Muscle of leg (tissue), 11 donors: Measurements from ENCODE around the gene CLEC7A. TPM values are rescaled to one million over a fixed set of nuclear protein-coding genes. Genes with fewer than 3 reads are reported as not detected.

Experiments
- DNase-seq: peaks from one replicate; pipeline ENCODE4 v3.0.0; 2013
- H3K27ac ChIP-seq: one replicate; pipeline ENCODE4 v1.5.1; 2013; ENCODE audit warnings: mild to moderate bottlenecking, low read length, control low read depth
- H3K27me3 ChIP-seq: one replicate; pipeline ENCODE4 v1.6.1; 2013; ENCODE audit warnings: low read length; ENCODE audit not compliant: control insufficient read depth, insufficient read depth
- H3K36me3 ChIP-seq: one replicate; pipeline ENCODE4 v1.6.1; 2013; ENCODE audit warnings: low read length; ENCODE audit not compliant: control insufficient read depth, insufficient read depth
- H3K4me1 ChIP-seq: one replicate; pipeline ENCODE4 v1.6.1; 2013; ENCODE audit warnings: low read length; ENCODE audit not compliant: control insufficient read depth, insufficient read depth
- H3K4me3 ChIP-seq: one replicate; pipeline ENCODE4 v1.5.1; 2013; ENCODE audit warnings: low read length, control low read depth
- H3K9me3 ChIP-seq: replicated peaks from 2 replicates; pipeline ENCODE4 v1.6.1; 2013; ENCODE audit warnings: low read depth, low read length; ENCODE audit not compliant: control insufficient read depth
- WGBS: methylation state at CpG from one replicate; pipeline ENCODE4 v1.1.5; 2013; ENCODE audit warnings: missing lambda C conversion rate; ENCODE audit not compliant: insufficient coverage; 5-methylcytosine and 5-hydroxymethylcytosine counted together
- polyA plus RNA-seq, 8 donors: library from polyadenylated mRNA; unstranded; fragments of 120-200 nt; gene quantifications; one replicate each; pipeline versions ENCODE4 v1.2.1 to v1.2.3, GENCODE V29; 2013; ENCODE audit warnings: inconsistent platforms in 1 of 8, low replicate concordance in 1 of 8; ENCODE audit not compliant: insufficient read length in 8 of 8, insufficient read depth in 1 of 8
- total RNA-seq: library from RNA; stranded (reverse); fragments of 120-200 nt; gene quantifications from one replicate; pipeline ENCODE4 v1.2.4, GENCODE V29; 2013

The CLEC7A gene
- total and polyA plus RNA-seq, 9 donors, result 0.71 to 2.2 (median 1.2) TPM

GRCh38 chr12:10098791-10099190, 31.2 kb downstream of the CLEC7A start, which contains the start of gene CLEC1A:
Gene CLEC1A, minus strand, starts transcription at chr12:10098985. Its CDS starts 63 bp downstream, at chr12:10098922.
- H3K27me3 ChIP-seq, result no peaks in the 10 kb centered on the region
- DNase-seq, result peak; percentile 74
- H3K4me3 ChIP-seq, result peak within 1 kb of the TSS; percentile 2
- H3K4me1 ChIP-seq, result peaks cover 12% of the 10 kb centered on the region
- peak within 1 kb of the TSS; percentile 80 for H3K27ac ChIP-seq
- no peaks in the 10 kb centered on the region for H3K36me3 ChIP-seq
- H3K9me3 ChIP-seq, result no peaks in the 10 kb centered on the region
- 32% methylated on average over 9 of the region's 10 CpGs for WGBS

- Histone ChIP-seq H3K4me1 (peaks cover 12% of the 10 kb centered on the region), H3K36me3 (no peaks in the 10 kb centered on the region), H3K27ac (peak overlapping the region; percentile 80), H3K9me3 (no peaks in the 10 kb centered on the region), H3K27me3 (no peaks in the 10 kb centered on the region), H3K4me3 (no peak overlapping the region)
- no CpG with 5 or more reads among the region's 3 CpGs for WGBS
- peak; percentile 30 for DNase-seq
Observed at GRCh38 chr12:10097521-10097920, 32.5 kb downstream of the CLEC7A start.

GRCh38 chr12:10095971-10096370, 34.0 kb downstream of the CLEC7A start:
- Histone ChIP-seq H3K4me3 (no peak overlapping the region), H3K27ac (no peak overlapping the region), H3K36me3 (no peaks in the 10 kb centered on the region), H3K9me3 (no peaks in the 10 kb centered on the region), H3K27me3 (no peaks in the 10 kb centered on the region), H3K4me1 (peaks cover 5% of the 10 kb centered on the region)
- no peak for DNase-seq
- WGBS, result 79% methylated on average over 2 of the region's 3 CpGs

GRCh38 chr12:10094646-10095395, 35.2 kb downstream of the CLEC7A start:
- Histone ChIP-seq H3K27ac (peak overlapping the region; percentile 36), H3K4me3 (no peak overlapping the region)

GRCh38 chr12:10088955-10089900, 40.8 kb downstream of the CLEC7A start:
- no peak overlapping the region for H3K27ac ChIP-seq
- no peaks in the 10 kb centered on the region for H3K27me3 ChIP-seq
- WGBS, result 68% methylated on average over 2 of the region's 8 CpGs
- DNase-seq, result no peak
- H3K4me3 ChIP-seq, result no peak overlapping the region
- H3K36me3 ChIP-seq, result no peaks in the 10 kb centered on the region
- no peaks in the 10 kb centered on the region for H3K9me3 ChIP-seq
- no peaks in the 10 kb centered on the region for H3K4me1 ChIP-seq

More at GRCh38 chr12:10094646-10095395, 35.2 kb downstream of the CLEC7A start:
- Histone ChIP-seq H3K9me3 (no peaks in the 10 kb centered on the region), H3K27me3 (no peaks in the 10 kb centered on the region), H3K36me3 (no peaks in the 10 kb centered on the region), H3K4me1 (peaks cover 2% of the 10 kb centered on the region)
- DNase-seq, result peak; percentile 64
- WGBS, result no CpG with 5 or more reads among the region's 4 CpGs

GRCh38 chr12:10088031-10088430, 42.0 kb downstream of the CLEC7A start:
- Histone ChIP-seq H3K4me3 (no peak overlapping the region), H3K36me3 (no peaks in the 10 kb centered on the region), H3K27me3 (no peaks in the 10 kb centered on the region), H3K4me1 (no peaks in the 10 kb centered on the region), H3K27ac (no peak overlapping the region), H3K9me3 (peaks cover 3% of the 10 kb centered on the region)
- no peak for DNase-seq

- DNase-seq, result no peak
- Histone ChIP-seq H3K27me3 (no peaks in the 10 kb centered on the region), H3K4me3 (no peak overlapping the region), H3K27ac (no peak overlapping the region), H3K36me3 (no peaks in the 10 kb centered on the region), H3K4me1 (no peaks in the 10 kb centered on the region), H3K9me3 (peaks cover 3% of the 10 kb centered on the region)
- no CpG with 5 or more reads among the region's 3 CpGs for WGBS
Observed at GRCh38 chr12:10086387-10086786, 43.6 kb downstream of the CLEC7A start.

GRCh38 chr12:10084733-10085132, 45.3 kb downstream of the CLEC7A start:
- H3K9me3 ChIP-seq, result peaks cover 3% of the 10 kb centered on the region
- no peak for DNase-seq
- WGBS, result no CpG with 5 or more reads among the region's 6 CpGs

GRCh38 chr12:10082117-10082874, 47.7 kb downstream of the CLEC7A start:
- WGBS, result 74% methylated on average over 4 of the region's 5 CpGs
- DNase-seq, result no peak
- Histone ChIP-seq H3K4me1 (no peaks in the 10 kb centered on the region), H3K36me3 (no peaks in the 10 kb centered on the region), H3K4me3 (no peak overlapping the region), H3K27me3 (no peaks in the 10 kb centered on the region), H3K27ac (no peak overlapping the region), H3K9me3 (peaks cover 3% of the 10 kb centered on the region)

More at GRCh38 chr12:10084733-10085132, 45.3 kb downstream of the CLEC7A start:
- H3K27ac ChIP-seq, result no peak overlapping the region
- no peaks in the 10 kb centered on the region for H3K27me3 ChIP-seq
- no peak overlapping the region for H3K4me3 ChIP-seq
- no peaks in the 10 kb centered on the region for H3K36me3 ChIP-seq
- H3K4me1 ChIP-seq, result no peaks in the 10 kb centered on the region
